ENCODE measurements around the gene CCZ1B.
"Not testable (repeated sequence)": the region's sequence is repeated elsewhere in the genome, so short reads cannot be mapped to it uniquely, and the experiment has no call there.

- not testable (repeated sequence) for TF ChIP-seq CTCF, POLR2A (IDR thresholded peaks at IDR 0.05)
These were observed 9.4 kb upstream of the CCZ1B start for GRCh38 chr7:6835521-6835920.
